Stimulated activated CD8-positive, alpha-beta memory T cell treated with anti-CD3 and anti-CD28 coated beads, Interleukin-4, amount 100 ng/mL, for 24 hours (primary cell): ENCODE data around the gene MAPK12.

Experiments
- DNase-seq: peaks from one replicate; pipeline ENCODE4 v3.0.0-alpha.2; 2020; ENCODE audit warnings: low read depth

Gene MAPK12

GRCh38 chr22:50299785-50300619 is 38.5 kb upstream of the MAPK12 start:
- no peak for DNase-seq

GRCh38 chr22:50298937-50299784 is 37.7 kb upstream of the MAPK12 start:
- no peak for DNase-seq

GRCh38 chr22:50298266-50298637 is 36.8 kb upstream of the MAPK12 start:
- no peak for DNase-seq

GRCh38 chr22:50297510-50298265 is 36.2 kb upstream of the MAPK12 start:
- no peak for DNase-seq

GRCh38 chr22:50296658-50297490 is 35.4 kb upstream of the MAPK12 start:
- no peak for DNase-seq

GRCh38 chr22:50294319-50294656 is 32.8 kb upstream of the MAPK12 start:
- DNase-seq: no peak

- no peak for DNase-seq
These were observed 32.2 kb upstream of the MAPK12 start for GRCh38 chr22:50293441-50294318.

- DNase-seq: no peak
These were observed 31.4 kb upstream of the MAPK12 start for GRCh38 chr22:50292643-50293440.

GRCh38 chr22:50289942-50290630 is 28.6 kb upstream of the MAPK12 start:
- no peak for DNase-seq

GRCh38 chr22:50289151-50289941 is 27.9 kb upstream of the MAPK12 start:
- no peak for DNase-seq

- no peak for DNase-seq
These were observed 26.2 kb upstream of the MAPK12 start for GRCh38 chr22:50287731-50288130.

GRCh38 chr22:50286701-50287318 is 25.3 kb upstream of the MAPK12 start:
- DNase-seq: no peak

- DNase-seq: no peak
These were observed 24.8 kb upstream of the MAPK12 start for GRCh38 chr22:50286275-50286674.

GRCh38 chr22:50285568-50286229 is 24.2 kb upstream of the MAPK12 start:
- no peak for DNase-seq

- DNase-seq: no peak
These were observed 23.0 kb upstream of the MAPK12 start for GRCh38 chr22:50284479-50284878.

- DNase-seq: no peak
These were observed 22.3 kb upstream of the MAPK12 start for GRCh38 chr22:50283821-50284220.
